ENCODE measurements around the gene UNC13B.
"Not testable (repeated sequence)": the region's sequence is repeated elsewhere in the genome, so short reads cannot be mapped to it uniquely, and the experiment has no call there.

The UNC13B gene

DNA sequence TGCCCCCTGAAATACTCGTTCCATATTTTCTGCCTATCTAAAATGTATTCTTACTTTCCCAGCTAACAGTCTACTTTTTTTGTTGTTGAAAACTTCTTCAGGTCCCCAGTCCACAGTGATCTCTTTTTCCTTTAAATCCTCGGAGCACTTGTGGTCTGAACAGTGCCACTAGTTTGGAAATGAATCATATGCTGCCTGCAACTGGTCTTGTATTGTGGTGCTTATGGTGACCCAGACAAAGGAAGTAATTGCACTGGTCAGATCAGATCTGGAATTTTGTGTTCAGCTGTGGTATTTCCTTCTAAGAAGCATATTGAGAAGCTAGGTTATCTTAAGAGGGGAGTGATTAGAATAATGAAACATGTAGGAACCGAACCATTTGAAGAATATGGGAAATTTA lies 2.9 kb downstream of the UNC13B start:
- peak; percentile 33 for DNase-seq

DNA sequence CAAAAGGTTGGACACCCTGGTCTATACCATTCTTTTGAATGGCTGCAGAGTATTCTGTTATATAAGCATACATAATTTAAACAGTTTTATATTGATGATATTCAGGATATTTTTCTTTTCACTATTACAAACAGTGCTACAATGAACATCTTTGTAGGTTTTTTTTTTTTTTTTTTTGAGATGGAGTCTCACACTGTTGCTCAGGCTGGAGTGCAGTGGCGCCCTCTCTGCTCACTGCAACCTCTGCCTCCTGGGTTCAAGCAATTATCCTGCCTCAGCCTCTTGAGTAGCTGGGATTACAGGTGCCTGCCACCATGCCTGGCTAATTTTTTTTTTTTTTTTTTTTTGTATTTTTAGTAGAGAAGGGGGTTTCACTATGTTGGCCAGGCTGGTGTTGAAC lies 5.6 kb downstream of the UNC13B start:
- DNase-seq, result not testable (repeated sequence)

DNA sequence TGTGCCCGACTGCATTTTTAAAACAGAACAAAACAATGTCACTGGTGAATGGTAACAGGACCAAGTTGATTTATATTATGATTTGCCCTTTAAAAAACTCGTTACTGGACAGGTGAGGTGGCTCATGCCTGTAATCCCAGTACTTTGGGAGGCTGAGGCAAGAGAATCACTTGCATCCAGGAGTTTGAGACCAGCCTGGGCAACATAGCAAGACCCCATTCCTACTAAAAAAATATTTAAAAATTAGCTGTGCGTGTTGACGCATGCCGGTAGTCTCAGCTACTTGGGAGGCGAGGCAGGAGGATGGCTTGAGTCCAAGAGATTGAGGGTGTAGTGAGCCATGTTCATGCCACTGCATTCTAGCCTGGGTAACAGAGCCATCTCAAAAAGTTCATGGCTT lies 7.2 kb downstream of the UNC13B start:
- DNase-seq, result no peak

DNA sequence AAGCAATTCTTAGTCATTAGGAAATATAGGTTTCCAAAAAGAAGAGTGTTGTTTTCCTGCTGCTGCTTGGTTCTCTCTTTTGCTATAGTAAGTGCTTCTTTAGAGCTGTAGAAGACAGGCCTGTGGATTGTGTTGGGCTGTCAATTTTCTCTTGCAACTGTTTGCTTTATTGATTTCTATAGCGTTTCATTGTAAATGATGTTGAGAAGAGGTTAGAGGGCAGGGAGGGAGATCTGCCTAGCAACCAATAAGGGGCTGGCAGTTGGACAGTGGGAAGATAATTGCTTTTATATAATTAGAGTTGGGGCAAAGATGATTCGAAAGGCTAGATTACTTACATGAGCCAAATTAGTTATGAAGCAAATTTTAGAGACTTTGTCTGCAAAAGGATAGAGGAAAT lies 11.1 kb downstream of the UNC13B start:
- no peak for DNase-seq

- no peak for DNase-seq
These were observed 15.7 kb downstream of the UNC13B start for GRCh38 chr9:35177520-35177919.

- DNase-seq, result no peak
These were observed 17.8 kb downstream of the UNC13B start for GRCh38 chr9:35179347-35180280.

DNA sequence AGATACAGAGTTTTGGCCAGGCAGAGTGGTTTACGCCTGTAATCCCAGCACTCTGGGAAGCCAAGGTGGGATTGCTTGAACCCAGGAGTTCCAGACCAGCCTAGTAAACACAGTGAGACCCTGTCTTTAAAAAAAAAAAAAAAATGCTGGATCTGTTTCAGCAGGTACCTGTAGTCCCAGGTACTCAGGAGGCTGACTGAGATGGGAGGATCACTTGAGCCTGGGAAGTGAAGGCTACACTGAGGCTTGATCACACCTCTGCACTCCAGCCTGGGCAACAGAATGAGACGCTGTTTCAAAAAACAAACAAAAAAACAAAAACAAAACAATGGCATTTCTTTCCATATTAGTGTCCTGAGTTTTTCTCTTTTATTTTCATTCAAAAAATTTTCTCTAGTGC lies 19.0 kb downstream of the UNC13B start:
- DNase-seq, result no peak

DNA sequence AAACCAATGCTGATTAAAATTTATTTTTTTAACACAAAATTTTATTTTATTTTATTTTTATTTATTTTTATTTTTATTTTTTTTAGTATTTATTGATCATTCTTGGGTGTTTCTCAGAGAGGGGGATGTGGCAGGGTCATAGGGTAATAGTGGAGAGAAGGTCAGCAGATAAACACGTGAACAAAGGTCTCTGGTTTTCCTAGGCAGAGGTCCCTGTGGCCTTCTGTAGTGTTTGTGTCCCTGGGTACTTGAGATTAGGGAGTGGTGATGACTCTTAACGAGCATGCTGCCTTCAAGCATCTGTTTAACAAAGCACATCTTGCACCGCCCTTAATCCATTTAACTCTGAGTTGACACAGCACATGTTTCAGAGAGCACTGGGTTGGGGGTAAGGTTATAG lies 20.6 kb downstream of the UNC13B start:
- DNase-seq, result not testable (repeated sequence)

- not testable (repeated sequence) for DNase-seq
These were observed 21.4 kb downstream of the UNC13B start for GRCh38 chr9:35182996-35183754.

DNA sequence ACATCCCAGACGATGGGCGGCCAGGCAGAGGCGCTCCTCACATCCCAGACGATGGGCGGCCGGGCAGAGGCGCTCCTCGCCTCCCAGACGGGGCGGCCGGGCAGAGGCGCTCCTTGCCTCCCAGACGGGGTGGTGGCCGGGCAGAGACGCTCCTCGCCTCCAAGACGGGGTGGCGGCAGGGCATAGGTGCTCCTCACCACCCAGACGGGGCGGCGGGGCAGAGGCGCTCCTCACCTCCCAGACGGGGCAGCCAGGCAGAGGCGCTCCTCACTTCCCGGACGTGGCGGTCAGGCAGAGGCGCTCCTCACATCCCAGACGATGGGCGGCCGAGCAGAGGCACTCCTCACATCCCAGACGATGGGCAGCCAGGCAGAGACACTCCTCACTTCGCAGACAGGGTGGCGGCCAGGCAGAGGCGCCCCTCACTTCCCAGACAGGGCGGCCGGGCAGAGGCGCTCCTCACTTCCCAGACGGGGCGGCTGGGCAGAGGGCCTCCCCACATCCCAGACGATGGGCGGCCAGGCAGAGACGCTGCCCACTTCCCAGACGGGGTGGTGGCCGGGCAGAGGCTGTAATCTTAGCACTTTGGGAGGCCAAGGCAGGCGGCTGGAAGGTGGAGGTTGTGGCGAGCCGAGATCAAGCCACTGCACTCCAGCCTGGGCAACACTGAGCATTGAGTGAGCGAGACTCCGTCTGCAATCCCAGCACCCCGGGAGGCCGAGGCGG lies 22.1 kb downstream of the UNC13B start:
- not testable (repeated sequence) for DNase-seq

- DNase-seq, result no peak
These were observed 24.7 kb downstream of the UNC13B start for GRCh38 chr9:35186524-35186923.

GRCh38 chr9:35190203-35190602 lies 28.4 kb downstream of the UNC13B start:
- no peak for DNase-seq

DNA sequence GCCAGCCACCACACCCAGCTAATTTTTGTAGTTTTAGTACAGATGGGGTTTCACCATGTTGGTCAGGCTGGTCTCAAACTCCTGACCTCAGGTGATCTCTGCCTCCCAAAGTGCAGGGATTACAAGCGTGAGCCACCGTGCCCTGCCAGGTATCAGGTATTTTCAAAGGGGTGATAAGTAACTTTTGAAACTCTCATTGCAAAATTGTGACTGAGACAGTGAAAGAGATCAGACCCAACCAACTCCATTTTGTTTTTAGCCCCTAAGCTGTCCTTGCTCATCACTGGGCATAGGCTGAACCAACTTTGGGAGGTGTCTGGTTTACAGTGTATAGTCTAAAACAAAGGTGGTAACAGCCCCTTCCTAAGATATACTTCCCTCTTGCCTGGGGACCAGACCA lies 29.3 kb downstream of the UNC13B start:
- DNase-seq, result no peak

DNA sequence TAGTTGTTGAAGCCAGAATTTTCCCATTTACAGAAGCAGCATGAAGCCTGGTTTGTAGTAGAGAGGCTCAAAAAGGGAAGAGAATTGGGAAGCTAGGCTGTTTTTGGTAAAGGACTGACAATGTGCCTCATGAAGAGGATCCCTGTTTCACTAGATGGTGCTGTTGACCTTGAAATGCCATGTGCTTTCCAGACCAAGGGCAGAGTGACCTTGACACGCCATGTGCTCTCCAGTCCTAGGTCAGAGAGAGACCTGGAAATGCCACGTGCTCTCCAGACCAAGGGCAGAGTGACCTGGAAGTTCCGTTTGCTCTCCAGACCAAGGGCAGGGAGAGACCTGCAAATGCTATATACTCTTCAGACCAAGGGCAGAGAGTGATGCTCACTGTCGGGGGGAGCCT lies 32.0 kb downstream of the UNC13B start:
- no peak for DNase-seq

- no peak for DNase-seq
These were observed 33.9 kb downstream of the UNC13B start for GRCh38 chr9:35195683-35196082.

GRCh38 chr9:35198191-35198590 lies 36.4 kb downstream of the UNC13B start:
- DNase-seq, result no peak

- no peak for DNase-seq
These were observed 41.7 kb downstream of the UNC13B start for GRCh38 chr9:35203528-35203927.

- no peak for DNase-seq
These were observed 43.5 kb downstream of the UNC13B start for GRCh38 chr9:35205340-35205739.

DNA sequence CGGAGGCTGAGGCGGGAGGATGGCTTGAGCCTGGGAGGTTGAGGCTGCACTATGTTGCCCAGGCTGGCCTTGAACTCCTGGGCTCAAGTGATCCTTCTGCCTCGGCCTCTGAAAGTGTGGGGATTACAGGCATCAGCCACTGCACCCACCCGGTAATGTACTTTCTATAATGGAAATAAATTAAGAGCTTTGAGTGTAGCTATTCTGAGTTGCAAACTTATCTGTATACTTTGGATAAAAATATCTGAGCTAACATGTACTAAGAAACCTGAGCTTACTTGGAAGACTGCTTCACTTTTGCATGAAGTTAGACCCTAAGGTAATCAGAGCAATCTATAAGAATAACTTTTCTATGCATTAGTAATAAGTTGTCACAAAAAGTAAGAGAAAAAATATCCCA lies 50.0 kb downstream of the UNC13B start:
- no peak for DNase-seq

DNA sequence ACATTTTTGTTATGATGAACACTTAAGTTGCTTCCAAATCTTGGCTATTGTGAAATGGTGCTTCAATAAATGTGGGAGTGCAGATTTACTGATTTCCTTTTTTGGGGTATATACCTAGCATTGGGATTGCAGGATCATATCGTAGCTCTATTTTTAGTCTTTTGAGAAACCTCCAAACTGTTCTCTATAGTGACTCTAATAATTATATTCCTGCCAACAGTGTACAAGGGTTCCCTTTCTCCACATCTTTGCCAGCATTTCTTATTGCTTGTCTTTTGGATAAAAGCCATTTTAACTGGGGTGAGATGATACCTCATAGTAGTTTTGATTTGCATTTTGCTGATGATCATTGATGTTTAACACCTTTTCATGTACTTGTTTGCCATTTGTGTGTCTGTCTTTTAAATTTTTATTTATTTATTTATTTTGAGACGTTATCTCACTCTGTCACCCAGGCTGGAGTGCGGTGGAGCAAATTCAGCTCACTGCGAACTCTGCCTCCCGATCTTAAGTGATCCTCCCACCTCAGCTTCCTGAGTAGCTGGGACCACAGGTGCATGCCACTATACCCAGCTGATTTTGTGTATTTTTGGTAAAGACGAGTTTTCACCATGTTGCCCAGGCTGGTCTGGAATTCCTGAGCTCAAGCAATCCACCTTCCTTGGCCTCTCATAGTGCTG lies 59.0 kb downstream of the UNC13B start:
- DNase-seq, result no peak

GRCh38 chr9:35225677-35226076 lies 63.9 kb downstream of the UNC13B start:
- no peak for DNase-seq

DNA sequence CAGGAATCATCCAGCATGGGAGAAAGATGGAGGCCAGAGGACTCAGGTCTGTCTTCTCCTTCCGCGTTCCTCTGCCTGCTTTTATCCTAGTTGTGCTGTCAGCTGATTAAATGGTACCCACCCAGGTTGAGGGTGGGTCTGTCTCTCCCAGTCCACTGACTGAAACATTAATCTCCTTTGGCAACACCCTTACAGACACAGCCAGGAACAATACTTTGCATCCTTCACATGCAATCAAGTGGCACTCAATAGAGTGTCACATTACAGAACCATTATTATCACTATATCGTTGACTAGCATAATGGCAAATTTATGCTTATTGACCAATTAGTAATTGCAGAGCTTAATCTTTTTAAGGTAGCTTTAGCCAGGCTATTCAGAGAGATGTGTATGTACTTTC lies 64.8 kb downstream of the UNC13B start:
- DNase-seq, result no peak

DNA sequence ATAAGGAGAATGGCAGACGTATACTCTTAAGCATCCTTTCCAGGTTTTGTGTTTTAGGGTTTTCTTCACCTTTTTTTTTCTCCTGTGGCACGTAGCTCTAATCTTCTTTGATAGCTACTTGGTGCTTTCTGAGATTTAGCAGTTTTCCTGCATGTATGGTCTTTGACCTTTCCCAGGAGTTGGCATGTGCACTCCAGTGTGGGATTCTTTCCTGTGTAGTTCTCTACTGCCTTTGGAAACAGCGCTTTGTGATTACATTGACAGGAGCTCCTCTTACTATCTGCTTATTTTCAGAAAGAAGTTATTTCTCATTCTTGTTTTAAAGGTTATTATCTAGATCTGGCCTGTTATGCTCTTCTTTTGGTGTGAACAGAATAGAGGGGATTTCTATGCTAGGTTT lies 65.5 kb downstream of the UNC13B start:
- DNase-seq, result no peak
